ENCODE data around the gene UNK. TPM values are rescaled to one million over a fixed set of nuclear protein-coding genes. Genes with fewer than 3 reads are reported as not detected.
A peak's percentile ranks its signal among the peaks of the same experiment; 100 is the strongest.

Gene UNK
- total and polyA plus RNA-seq, 9 of the 15 experiments (the other 6 are each of a cell fraction or from before 2014, with no cell fraction given), result 12.8 to 38.6 (median 24.8) TPM

DNA sequence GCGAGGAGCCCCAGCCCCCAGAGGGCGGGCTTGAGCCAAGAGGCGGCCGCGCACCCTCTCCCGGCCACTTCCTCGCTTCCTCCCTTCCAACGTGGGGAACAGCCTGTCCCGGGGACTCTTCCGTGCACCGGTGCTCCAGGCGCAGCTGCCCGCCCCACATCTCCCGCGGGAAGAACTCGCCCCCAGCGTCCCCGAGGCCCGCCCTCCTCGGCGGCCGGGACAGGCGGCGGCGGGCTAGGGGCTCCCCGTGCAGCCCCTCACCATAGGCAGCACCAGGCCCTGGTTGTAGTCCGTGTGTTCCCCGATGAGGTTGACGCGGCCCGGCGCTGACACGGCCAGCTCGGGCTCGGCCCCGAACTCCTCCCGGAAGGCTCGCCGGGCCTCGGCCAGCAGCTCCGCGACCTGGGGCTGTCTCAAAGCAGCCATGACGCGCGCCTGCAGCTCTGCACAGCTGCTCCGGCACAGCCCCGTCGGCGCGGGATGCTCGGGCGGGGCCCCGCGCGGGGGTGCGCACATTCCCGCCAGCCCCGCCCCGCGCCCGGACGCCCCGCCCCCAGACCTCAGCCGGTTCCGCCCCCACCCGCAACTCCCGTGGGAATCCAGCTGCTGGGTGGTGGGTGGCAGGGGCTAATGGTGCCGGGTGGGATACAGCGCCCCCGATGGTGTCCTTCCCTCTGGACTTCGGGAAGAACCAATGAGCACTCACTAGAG lies 19.7 kb upstream of the UNK start, which contains the start of gene GALK1 (continued):
- no peak for TF ChIP-seq KLF16 (IDR thresholded peaks at IDR 0.05)
- no peak for TF ChIP-seq PTBP1 (IDR thresholded peaks at IDR 0.05; ENCODE audit: low read depth, low read length)
- TF ChIP-seq KLF6 (CRISPR knock-in tag; IDR thresholded peaks at IDR 0.05; ENCODE audit: borderline replicate concordance), result no peak
- no peak for TF ChIP-seq TCF3 (CRISPR knock-in tag; IDR thresholded peaks at IDR 0.05)
- no peak for TF ChIP-seq TAF9B (IDR thresholded peaks at IDR 0.05; ENCODE audit: partially characterized antibody)
- TF ChIP-seq, protein P1, sequence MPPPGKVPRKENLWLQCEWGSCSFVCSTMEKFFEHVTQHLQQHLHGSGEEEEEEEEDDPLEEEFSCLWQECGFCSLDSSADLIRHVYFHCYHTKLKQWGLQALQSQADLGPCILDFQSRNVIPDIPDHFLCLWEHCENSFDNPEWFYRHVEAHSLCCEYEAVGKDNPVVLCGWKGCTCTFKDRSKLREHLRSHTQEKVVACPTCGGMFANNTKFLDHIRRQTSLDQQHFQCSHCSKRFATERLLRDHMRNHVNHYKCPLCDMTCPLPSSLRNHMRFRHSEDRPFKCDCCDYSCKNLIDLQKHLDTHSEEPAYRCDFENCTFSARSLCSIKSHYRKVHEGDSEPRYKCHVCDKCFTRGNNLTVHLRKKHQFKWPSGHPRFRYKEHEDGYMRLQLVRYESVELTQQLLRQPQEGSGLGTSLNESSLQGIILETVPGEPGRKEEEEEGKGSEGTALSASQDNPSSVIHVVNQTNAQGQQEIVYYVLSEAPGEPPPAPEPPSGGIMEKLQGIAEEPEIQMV (tag; conservative IDR thresholded peaks at IDR 0.05; ENCODE audit: low read depth), result no peak
- peak; percentile 77 for TF ChIP-seq RBFOX2 (IDR thresholded peaks at IDR 0.05; ENCODE audit: low read depth, low read length)
- TF ChIP-seq, protein P2, sequence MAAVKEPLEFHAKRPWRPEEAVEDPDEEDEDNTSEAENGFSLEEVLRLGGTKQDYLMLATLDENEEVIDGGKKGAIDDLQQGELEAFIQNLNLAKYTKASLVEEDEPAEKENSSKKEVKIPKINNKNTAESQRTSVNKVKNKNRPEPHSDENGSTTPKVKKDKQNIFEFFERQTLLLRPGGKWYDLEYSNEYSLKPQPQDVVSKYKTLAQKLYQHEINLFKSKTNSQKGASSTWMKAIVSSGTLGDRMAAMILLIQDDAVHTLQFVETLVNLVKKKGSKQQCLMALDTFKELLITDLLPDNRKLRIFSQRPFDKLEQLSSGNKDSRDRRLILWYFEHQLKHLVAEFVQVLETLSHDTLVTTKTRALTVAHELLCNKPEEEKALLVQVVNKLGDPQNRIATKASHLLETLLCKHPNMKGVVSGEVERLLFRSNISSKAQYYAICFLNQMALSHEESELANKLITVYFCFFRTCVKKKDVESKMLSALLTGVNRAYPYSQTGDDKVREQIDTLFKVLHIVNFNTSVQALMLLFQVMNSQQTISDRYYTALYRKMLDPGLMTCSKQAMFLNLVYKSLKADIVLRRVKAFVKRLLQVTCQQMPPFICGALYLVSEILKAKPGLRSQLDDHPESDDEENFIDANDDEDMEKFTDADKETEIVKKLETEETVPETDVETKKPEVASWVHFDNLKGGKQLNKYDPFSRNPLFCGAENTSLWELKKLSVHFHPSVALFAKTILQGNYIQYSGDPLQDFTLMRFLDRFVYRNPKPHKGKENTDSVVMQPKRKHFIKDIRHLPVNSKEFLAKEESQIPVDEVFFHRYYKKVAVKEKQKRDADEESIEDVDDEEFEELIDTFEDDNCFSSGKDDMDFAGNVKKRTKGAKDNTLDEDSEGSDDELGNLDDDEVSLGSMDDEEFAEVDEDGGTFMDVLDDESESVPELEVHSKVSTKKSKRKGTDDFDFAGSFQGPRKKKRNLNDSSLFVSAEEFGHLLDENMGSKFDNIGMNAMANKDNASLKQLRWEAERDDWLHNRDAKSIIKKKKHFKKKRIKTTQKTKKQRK (IDR thresholded peaks at IDR 0.05; ENCODE audit: borderline replicate concordance, low read depth, low read length), result no peak
- no peak for TF ChIP-seq TCF7L2 (IDR thresholded peaks at IDR 0.05; ENCODE audit: low read depth, low read length)
- TF ChIP-seq HIVEP1 (CRISPR knock-in tag; IDR thresholded peaks at IDR 0.05), result no peak
- no peak for TF ChIP-seq ZNF197 (CRISPR knock-in tag; IDR thresholded peaks at IDR 0.05; ENCODE audit: low read depth)
- TF ChIP-seq BRD4 (IDR thresholded peaks at IDR 0.05), result no peak
- TF ChIP-seq ZNF408 (CRISPR knock-in tag; IDR thresholded peaks at IDR 0.05; ENCODE audit: low read depth), result no peak
- peak; percentile 65 for TF ChIP-seq POLR2A (conservative IDR thresholded peaks at IDR 0.05)
- TF ChIP-seq, protein P3, sequence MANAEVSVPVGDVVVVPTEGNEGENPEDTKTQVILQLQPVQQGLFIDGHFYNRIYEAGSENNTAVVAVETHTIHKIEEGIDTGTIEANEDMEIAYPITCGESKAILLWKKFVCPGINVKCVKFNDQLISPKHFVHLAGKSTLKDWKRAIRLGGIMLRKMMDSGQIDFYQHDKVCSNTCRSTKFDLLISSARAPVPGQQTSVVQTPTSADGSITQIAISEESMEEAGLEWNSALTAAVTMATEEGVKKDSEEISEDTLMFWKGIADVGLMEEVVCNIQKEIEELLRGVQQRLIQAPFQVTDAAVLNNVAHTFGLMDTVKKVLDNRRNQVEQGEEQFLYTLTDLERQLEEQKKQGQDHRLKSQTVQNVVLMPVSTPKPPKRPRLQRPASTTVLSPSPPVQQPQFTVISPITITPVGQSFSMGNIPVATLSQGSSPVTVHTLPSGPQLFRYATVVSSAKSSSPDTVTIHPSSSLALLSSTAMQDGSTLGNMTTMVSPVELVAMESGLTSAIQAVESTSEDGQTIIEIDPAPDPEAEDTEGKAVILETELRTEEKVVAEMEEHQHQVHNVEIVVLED (CRISPR knock-in tag; IDR thresholded peaks at IDR 0.05), result no peak
- TF ChIP-seq POLR2AphosphoS5 (IDR thresholded peaks at IDR 0.05; ENCODE audit: control insufficient read depth, insufficient read depth, low read depth, low read length), result no peak
- no peak for TF ChIP-seq DDX20 (tag; IDR thresholded peaks at IDR 0.05; ENCODE audit: low read depth)
- peak; percentile 49; the same call in 1 of the 2 replicates for TF ChIP-seq HLTF (IDR thresholded peaks at IDR 0.05)
- TF ChIP-seq ZNF133 (CRISPR knock-in tag; IDR thresholded peaks at IDR 0.05), result no peak
- no peak for TF ChIP-seq HDAC6 (IDR thresholded peaks at IDR 0.05; ENCODE audit: low read depth, low read length)
- TF ChIP-seq PURB (CRISPR knock-in tag; IDR thresholded peaks at IDR 0.05; ENCODE audit: low read depth), result no peak
- TF ChIP-seq, protein P4, sequence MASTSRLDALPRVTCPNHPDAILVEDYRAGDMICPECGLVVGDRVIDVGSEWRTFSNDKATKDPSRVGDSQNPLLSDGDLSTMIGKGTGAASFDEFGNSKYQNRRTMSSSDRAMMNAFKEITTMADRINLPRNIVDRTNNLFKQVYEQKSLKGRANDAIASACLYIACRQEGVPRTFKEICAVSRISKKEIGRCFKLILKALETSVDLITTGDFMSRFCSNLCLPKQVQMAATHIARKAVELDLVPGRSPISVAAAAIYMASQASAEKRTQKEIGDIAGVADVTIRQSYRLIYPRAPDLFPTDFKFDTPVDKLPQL (IDR thresholded peaks at IDR 0.05; ENCODE audit: extremely low read depth, insufficient read length), result no peak
